Endothelial cell of umbilical vein (primary cell): ENCODE data around the gene CCDC30. TPM values are rescaled to one million over a fixed set of nuclear protein-coding genes. Genes with fewer than 3 reads are reported as not detected.

Experiments used
- BruUV-seq: library from RNA; stranded (reverse); fragments of 400-500 nt; replicated peaks from 2 replicates; lab custom pipeline; 2021; lab: Mats Ljungman, UMichigan
- CTCF ChIA-PET: fragments of 300-600, 350-600 bp; sonication (Branson Sonifier 250); formaldehyde crosslinking; loops from one replicate; lab custom pipeline; 2021; ENCODE audit warnings: antibody characterized with exemption, inconsistent platforms; lab: Charles Lee
- POLR2A ChIA-PET: fragments of 300-600, 350-600 bp; sonication (Branson Sonifier 250); formaldehyde crosslinking; loops from one replicate; lab custom pipeline; 2021; ENCODE audit warnings: antibody characterized with exemption, inconsistent platforms; lab: Charles Lee
- DNase-seq: peaks from one replicate; pipeline ENCODE4 v3.0.0-alpha.2; 2011; ENCODE audit warnings: low read depth, low spot score
- FAIRE-seq: peaks from 2 replicates; lab custom pipeline; 2011; peaks lifted over from hg19 to GRCh38; lab: Jason Lieb, UNC
- H2AFZ ChIP-seq: 2 replicates; pipeline ENCODE4 v1.6.0; 2012; ENCODE audit warnings: low read depth, low read length, control low read depth, inconsistent platforms
- H3K27ac ChIP-seq: 2 replicates; pipeline ENCODE4 v1.5.1; 2011; ENCODE audit warnings: low read depth, mild to moderate bottlenecking, control low read depth, low read length, moderate library complexity; ENCODE audit not compliant: insufficient read depth
- H3K27me3 ChIP-seq, 2 experiments: 2 replicates each; pipeline versions ENCODE4 v1.6.0 to v1.6.1; 2011; ENCODE audit warnings: low read length in 2 of 2, mixed read lengths in 1 of 2; ENCODE audit not compliant: control insufficient read depth in 2 of 2, insufficient read depth in 2 of 2
- H3K36me3 ChIP-seq, 2 experiments: 2 replicates in 1 of 2; 3 replicates in 1 of 2; pipeline ENCODE4 v1.5.1; 2011; ENCODE audit warnings: low read length in 2 of 2, mild to moderate bottlenecking in 1 of 2, moderate library complexity in 1 of 2; ENCODE audit not compliant: control insufficient read depth in 2 of 2, insufficient read depth in 2 of 2; ENCODE audit errors: extremely low read depth in 1 of 2
- H3K4me1 ChIP-seq: 3 replicates; pipeline ENCODE4 v1.5.1; 2011; ENCODE audit warnings: mild to moderate bottlenecking, low read length; ENCODE audit not compliant: control insufficient read depth, insufficient read depth; ENCODE audit errors: extremely low read depth
- H3K4me2 ChIP-seq: 2 replicates; pipeline ENCODE4 v1.6.1; 2011; ENCODE audit warnings: low read length, control low read depth, mixed read lengths; ENCODE audit not compliant: insufficient read depth
- H3K4me3 ChIP-seq, 3 experiments: fragments of 200-600 bp in 1 of 3; sonication (generic), shearing (Covaris generic) in 1 of 3; replicated peaks in 1 of 3; 2 replicates each; pipeline ENCODE4 v1.5.1; 2011 to 2016; ENCODE audit warnings: control low read depth in 3 of 3, low read length in 3 of 3, mild to moderate bottlenecking in 2 of 3, inconsistent platforms in 1 of 3, low read depth in 1 of 3, moderate library complexity in 1 of 3; ENCODE audit not compliant: insufficient read depth in 1 of 3
- H3K79me2 ChIP-seq: 2 replicates; pipeline ENCODE4 v1.6.0; 2012; ENCODE audit warnings: low read length, inconsistent platforms; ENCODE audit not compliant: control insufficient read depth, insufficient read depth
- H3K9ac ChIP-seq: replicated peaks from 2 replicates; pipeline ENCODE3; 2011; ENCODE audit warnings: low read length, control low read depth; ENCODE audit not compliant: insufficient read depth; ENCODE audit errors: extremely low read depth
- H3K9me1 ChIP-seq: replicated peaks from 3 replicates; pipeline ENCODE4 v1.6.0; 2011; ENCODE audit warnings: mild to moderate bottlenecking, low read length; ENCODE audit not compliant: control insufficient read depth, insufficient read depth; ENCODE audit errors: extremely low read depth
- H3K9me3 ChIP-seq: replicated peaks from 2 replicates; pipeline ENCODE4 v1.5.1; 2012; ENCODE audit warnings: low read length, inconsistent platforms; ENCODE audit not compliant: control insufficient read depth, insufficient read depth
- H4K20me1 ChIP-seq: replicated peaks from 2 replicates; pipeline ENCODE3; 2011; ENCODE audit warnings: mild to moderate bottlenecking, low read length; ENCODE audit not compliant: control insufficient read depth, insufficient read depth; ENCODE audit errors: extremely low read depth
- EZH2 ChIP-seq: IDR thresholded peaks from 2 replicates; pipeline ENCODE4 v1.6.1; 2012; ENCODE audit warnings: borderline replicate concordance, low read depth, mild to moderate bottlenecking, moderate library complexity, low read length, inconsistent platforms; ENCODE audit not compliant: severe bottlenecking
- FOS ChIP-seq: IDR thresholded peaks from 2 replicates; pipeline ENCODE4 v1.6.1; 2011; ENCODE audit warnings: mild to moderate bottlenecking, low read length, moderate library complexity, borderline replicate concordance; ENCODE audit not compliant: insufficient read depth
- GATA2 ChIP-seq: IDR thresholded peaks from 2 replicates; pipeline ENCODE4 v1.7.0; 2011; ENCODE audit warnings: low read depth, mild to moderate bottlenecking, moderate library complexity, mixed read lengths, low read length; ENCODE audit not compliant: insufficient read length, insufficient read depth
- JUN ChIP-seq: IDR thresholded peaks from 2 replicates; pipeline ENCODE4 v1.6.1; 2011; ENCODE audit warnings: borderline replicate concordance, low read depth; ENCODE audit not compliant: insufficient read length, insufficient read depth
- MYC ChIP-seq: IDR thresholded peaks from one replicate; pipeline ENCODE4 v1.6.1; 2011; ENCODE audit warnings: mild to moderate bottlenecking, low read depth, low read length
- POLR2A ChIP-seq: IDR thresholded peaks from 2 replicates; pipeline ENCODE4 v1.6.1; 2012; ENCODE audit warnings: low read depth, mild to moderate bottlenecking, control low read depth, low read length
- POLR2AphosphoS5 ChIP-seq: IDR thresholded peaks from 2 replicates; pipeline ENCODE4 v1.6.1; 2012; ENCODE audit warnings: low read depth, mild to moderate bottlenecking, control low read depth, low read length, moderate library complexity; ENCODE audit not compliant: insufficient read depth
- dilution Hi-C: fragments of 300-500 bp; cut with MboI; formaldehyde crosslinking; loops from one replicate; pipeline ENCODE4 v1.15.0; 2019; ENCODE audit warnings: low sequenced_read_pairs; ENCODE audit not compliant: extremely low pct_ligation_motif_present
- intact Hi-C: fragments of 100-400 bp; cut with micrococcal nuclease; formaldehyde crosslinking; loops from one replicate; pipeline ENCODE4 v1.10.0; 2022
- polyA plus RNA-seq, 4 experiments: library from polyadenylated mRNA; depleted of rRNA in 3 of 4; stranded (reverse) in 3 of 4; unstranded in 1 of 4; fragments of >200 nt; gene quantifications; 2 replicates each; pipeline versions ENCODE4 v1.2.1 to v1.2.3, GENCODE V29; 2011 to 2012; ENCODE audit warnings: missing spikeins in 1 of 4
- total RNA-seq: library from RNA; stranded (reverse); gene quantifications from 2 replicates; pipeline ENCODE4 v1.2.3, GENCODE V29; 2021
- TF ChIP-seq, protein P1 (sequence below): IDR thresholded peaks from 2 replicates; pipeline ENCODE4 v1.6.1; 2011; ENCODE audit not compliant: insufficient read depth, insufficient read length
- TF ChIP-seq, protein P2 (sequence below), 2 donors: IDR thresholded peaks; 1 replicate in 1 of 2; 2 replicates in 1 of 2; pipeline ENCODE4 v1.5.1; 2011; ENCODE audit warnings: low read length in 2 of 2, mild to moderate bottlenecking in 2 of 2, moderate library complexity in 2 of 2, control low read depth in 1 of 2, inconsistent platforms in 1 of 2, low read depth in 1 of 2; ENCODE audit not compliant: insufficient read depth in 1 of 2; ENCODE audit errors: extremely low read depth in 1 of 2

The CCDC30 gene
- total and polyA plus RNA-seq, 2 donors (not counting 3 experiments of a cell fraction or from before 2014, with no cell fraction given), result 0.19 to 2.9 TPM

DNA sequence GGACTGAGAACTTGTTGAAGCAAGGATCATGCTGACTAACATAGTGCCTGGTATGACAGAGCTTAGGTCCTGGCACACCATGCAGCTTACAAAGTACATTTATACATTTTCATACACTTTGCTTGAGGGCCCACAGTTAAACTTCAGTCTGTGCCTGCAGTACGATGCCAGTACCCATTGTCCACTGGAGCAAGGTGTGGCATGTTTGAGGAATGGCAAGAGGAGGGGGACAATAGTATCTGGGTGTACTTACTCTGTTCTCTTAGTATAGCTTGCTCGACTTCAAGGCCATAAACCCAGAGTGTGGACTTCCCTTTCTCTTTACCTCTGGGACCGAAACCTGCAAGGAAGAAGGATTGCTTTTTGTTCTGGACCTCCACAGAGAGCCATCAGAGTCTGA lies 212.4 kb downstream of the CCDC30 start:
- dilution Hi-C loops, result no loop called here
- ChIA-PET POLR2A (no interaction called here), CTCF (no interaction called here)
- Histone ChIP-seq H3K4me2 (no peak overlapping the region), H3K27ac (no peak overlapping the region), H3K4me1 (peaks cover 11% of the 10 kb centered on the region), H3K9me3 (no peaks in the 10 kb centered on the region), H3K36me3 (no peaks in the 10 kb centered on the region), H3K4me3 (no peak overlapping the region), H3K27me3 (no peaks in the 10 kb centered on the region), H4K20me1 (no peaks in the 10 kb centered on the region), H3K9ac (no peak overlapping the region), H3K9me1 (no peaks in the 10 kb centered on the region), H3K79me2 (no peaks in the 10 kb centered on the region), H2AFZ (no peak overlapping the region)
- TF ChIP-seq, protein P1, sequence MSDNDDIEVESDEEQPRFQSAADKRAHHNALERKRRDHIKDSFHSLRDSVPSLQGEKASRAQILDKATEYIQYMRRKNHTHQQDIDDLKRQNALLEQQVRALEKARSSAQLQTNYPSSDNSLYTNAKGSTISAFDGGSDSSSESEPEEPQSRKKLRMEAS, result no peak
- TF ChIP-seq MYC, result no peak
- no peak for TF ChIP-seq FOS
- no peak for TF ChIP-seq EZH2
- no peak for TF ChIP-seq POLR2AphosphoS5
- TF ChIP-seq JUN, result no peak
- TF ChIP-seq GATA2, result no peak
- TF ChIP-seq, protein P2, sequence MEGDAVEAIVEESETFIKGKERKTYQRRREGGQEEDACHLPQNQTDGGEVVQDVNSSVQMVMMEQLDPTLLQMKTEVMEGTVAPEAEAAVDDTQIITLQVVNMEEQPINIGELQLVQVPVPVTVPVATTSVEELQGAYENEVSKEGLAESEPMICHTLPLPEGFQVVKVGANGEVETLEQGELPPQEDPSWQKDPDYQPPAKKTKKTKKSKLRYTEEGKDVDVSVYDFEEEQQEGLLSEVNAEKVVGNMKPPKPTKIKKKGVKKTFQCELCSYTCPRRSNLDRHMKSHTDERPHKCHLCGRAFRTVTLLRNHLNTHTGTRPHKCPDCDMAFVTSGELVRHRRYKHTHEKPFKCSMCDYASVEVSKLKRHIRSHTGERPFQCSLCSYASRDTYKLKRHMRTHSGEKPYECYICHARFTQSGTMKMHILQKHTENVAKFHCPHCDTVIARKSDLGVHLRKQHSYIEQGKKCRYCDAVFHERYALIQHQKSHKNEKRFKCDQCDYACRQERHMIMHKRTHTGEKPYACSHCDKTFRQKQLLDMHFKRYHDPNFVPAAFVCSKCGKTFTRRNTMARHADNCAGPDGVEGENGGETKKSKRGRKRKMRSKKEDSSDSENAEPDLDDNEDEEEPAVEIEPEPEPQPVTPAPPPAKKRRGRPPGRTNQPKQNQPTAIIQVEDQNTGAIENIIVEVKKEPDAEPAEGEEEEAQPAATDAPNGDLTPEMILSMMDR (IDR thresholded peaks at IDR 0.05; ENCODE audit: extremely low read depth in 1 of 2, insufficient read depth in 1 of 2, low read depth in 1 of 2, low read length in 2 of 2), result no peak
- TF ChIP-seq POLR2A, result no peak
- no TSS peak for BruUV-seq
- DNase-seq (no peak), FAIRE-seq (no peak)
- intact Hi-C loops, result no loop called here
